ENCODE data around the gene IGFBP6. TPM values are rescaled to one million over a fixed set of nuclear protein-coding genes. Genes with fewer than 3 reads are reported as not detected.

Gene IGFBP6
- total and polyA plus RNA-seq, 9 of the 15 experiments (the other 6 are each of a cell fraction or from before 2014, with no cell fraction given) = 0.15 to 1.4 (median 0.54) TPM

GRCh38 chr12:53063708-53064612 lies 33.5 kb upstream of the IGFBP6 start (continued):
- TF ChIP-seq GABPB2 (CRISPR knock-in tag; conservative IDR thresholded peaks at IDR 0.05) (no peak), SMARCB1 (IDR thresholded peaks at IDR 0.05; ENCODE audit: insufficient read length, low read depth) (no peak), TCF3 (CRISPR knock-in tag; IDR thresholded peaks at IDR 0.05) (no peak), ZNF696 (CRISPR knock-in tag; conservative IDR thresholded peaks at IDR 0.05) (no peak), MITF (IDR thresholded peaks at IDR 0.05) (no peak)
- TF ChIP-seq, protein P1, sequence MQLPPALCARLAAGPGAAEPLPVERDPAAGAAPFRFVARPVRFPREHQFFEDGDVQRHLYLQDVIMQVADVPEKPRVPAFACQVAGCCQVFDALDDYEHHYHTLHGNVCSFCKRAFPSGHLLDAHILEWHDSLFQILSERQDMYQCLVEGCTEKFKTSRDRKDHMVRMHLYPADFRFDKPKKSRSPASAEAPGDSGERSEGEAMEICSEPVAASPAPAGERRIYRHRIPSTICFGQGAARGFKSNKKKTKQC (CRISPR knock-in tag; IDR thresholded peaks at IDR 0.05) = no peak
